ENCODE data around the gene CNOT6. TPM values are rescaled to one million over a fixed set of nuclear protein-coding genes. Genes with fewer than 3 reads are reported as not detected.

Gene CNOT6
- total and polyA plus RNA-seq, 4 donors = 8.7 to 51.1 (median 14.8) TPM

GRCh38 chr5:180618829-180619562, 124.8 kb downstream of the CNOT6 start:
- ATAC-seq (ENCODE audit: insufficient read depth, low FRiP score) (no peak), DNase-seq (peak; percentile 51 to 58 (median 53))
- Histone ChIP-seq H3K36me3 (ENCODE audit: control insufficient read depth in 4 of 4, insufficient read depth in 4 of 4, low read length in 4 of 4) (peaks cover 0 to 16% (median 0%) of the 10 kb centered on the region in 4 donors), H3K27ac (ENCODE audit: low read depth in 1 of 2, low read length in 1 of 2) (no peak overlapping the region), H3K27me3 (ENCODE audit: control insufficient read depth in 3 of 3, insufficient read depth in 3 of 3, low read length in 2 of 3) (peaks cover 0 to 5% (median 0%) of the 10 kb centered on the region in 3 donors), H3K4me3 (no peak overlapping the region), H3K9me3 (ENCODE audit: control insufficient read depth in 4 of 4, insufficient read depth in 3 of 4, low read length in 3 of 4) (peaks cover 0 to 3% (median 0%) of the 10 kb centered on the region in 4 donors), H3K9ac (ENCODE audit: insufficient read depth in 1 of 2, low read length in 2 of 2) (no peak overlapping the region), H3K4me1 (ENCODE audit: control insufficient read depth in 5 of 5, insufficient read depth in 5 of 5, low read length in 5 of 5) (peaks cover 0 to 13% (median 0%) of the 10 kb centered on the region in 5 donors)
- WGBS, 2 donors = 43 to 48% methylated on average over 82 to 90 of the region's 90 CpGs
- TF ChIP-seq CTCF (IDR thresholded peaks at IDR 0.05; ENCODE audit: control extremely low read depth, extremely low read depth) = peak; percentile 3

DNA sequence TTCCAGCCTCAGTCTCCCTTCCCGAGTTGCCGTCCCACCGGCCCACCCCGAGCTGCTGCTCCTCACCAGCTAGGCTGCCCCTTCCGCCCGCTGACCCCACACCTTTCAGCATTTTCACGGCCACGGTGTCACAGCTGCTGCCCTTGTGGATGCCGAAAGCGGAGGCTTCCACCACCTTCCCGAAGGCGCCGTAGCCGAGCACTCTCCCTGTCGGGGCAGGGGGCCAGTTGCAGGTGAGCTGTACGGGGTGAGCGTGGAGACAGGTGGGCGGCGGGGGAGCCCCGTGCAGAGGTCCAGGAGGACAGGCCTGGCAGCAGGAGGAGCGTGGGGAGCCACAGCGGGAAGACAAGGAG, 125.4 kb downstream of the CNOT6 start:
- DNase-seq (no peak), ATAC-seq (ENCODE audit: insufficient read depth, low FRiP score) (no peak)
- no peak overlapping the region for H3K4me3 ChIP-seq

GRCh38 chr5:180620014-180620413, 125.8 kb downstream of the CNOT6 start:
- Histone ChIP-seq H3K27me3 (ENCODE audit: control insufficient read depth in 3 of 3, insufficient read depth in 3 of 3, low read length in 2 of 3) (peaks cover 0 to 5% (median 0%) of the 10 kb centered on the region in 3 donors), H3K4me1 (ENCODE audit: control insufficient read depth in 5 of 5, insufficient read depth in 5 of 5, low read length in 5 of 5) (peaks cover 0 to 16% (median 0%) of the 10 kb centered on the region in 5 donors), H3K36me3 (ENCODE audit: control insufficient read depth in 4 of 4, insufficient read depth in 4 of 4, low read length in 4 of 4) (peaks cover 0 to 16% (median 0%) of the 10 kb centered on the region in 4 donors), H3K4me3 (no peak overlapping the region), H3K9me3 (ENCODE audit: control insufficient read depth in 4 of 4, insufficient read depth in 3 of 4, low read length in 3 of 4) (peaks cover 0 to 3% (median 0%) of the 10 kb centered on the region in 4 donors), H3K27ac (ENCODE audit: low read depth in 1 of 2, low read length in 1 of 2) (no peak overlapping the region), H3K9ac (ENCODE audit: insufficient read depth in 1 of 2, low read length in 2 of 2) (no peak overlapping the region)
- WGBS, 2 donors = 90 to 96% methylated on average over 14 of the region's 14 CpGs
- no peak for DNase-seq
- TF ChIP-seq CTCF (IDR thresholded peaks at IDR 0.05; ENCODE audit: control extremely low read depth, extremely low read depth) = no peak
- ATAC-seq (ENCODE audit: insufficient read depth, low FRiP score) = no peak

More for the DNA sequence above, 125.4 kb downstream of the CNOT6 start:
- peaks cover 0 to 15% (median 0%) of the 10 kb centered on the region in 5 donors for H3K4me1 ChIP-seq (ENCODE audit: control insufficient read depth in 5 of 5, insufficient read depth in 5 of 5, low read length in 5 of 5)
- H3K27ac ChIP-seq (ENCODE audit: low read depth in 1 of 2, low read length in 1 of 2) = no peak overlapping the region
- WGBS, 2 donors = 87 to 91% methylated on average over 22 of the region's 22 CpGs
- TF ChIP-seq CTCF (IDR thresholded peaks at IDR 0.05; ENCODE audit: control extremely low read depth, extremely low read depth) = no peak
- peaks cover 0 to 5% (median 0%) of the 10 kb centered on the region in 3 donors for H3K27me3 ChIP-seq (ENCODE audit: control insufficient read depth in 3 of 3, insufficient read depth in 3 of 3, low read length in 2 of 3)
- no peak overlapping the region for H3K9ac ChIP-seq (ENCODE audit: insufficient read depth in 1 of 2, low read length in 2 of 2)
- H3K9me3 ChIP-seq (ENCODE audit: control insufficient read depth in 4 of 4, insufficient read depth in 3 of 4, low read length in 3 of 4) = peaks cover 0 to 3% (median 0%) of the 10 kb centered on the region in 4 donors
- H3K36me3 ChIP-seq (ENCODE audit: control insufficient read depth in 4 of 4, insufficient read depth in 4 of 4, low read length in 4 of 4) = peaks cover 0 to 16% (median 0%) of the 10 kb centered on the region in 4 donors

Data from lung (tissue), 12 donors.